Smooth muscle cell of trachea (primary cell): ENCODE results near the gene RHOT2. TPM values are rescaled to one million over a fixed set of nuclear protein-coding genes. Genes with fewer than 3 reads are reported as not detected.

Experiments used
- total RNA-seq: library from RNA; depleted of rRNA; stranded (reverse); fragments of >200 nt; gene quantifications from 2 replicates; pipeline ENCODE4 v1.2.1, GENCODE V29; 2014

RHOT2 gene
- total RNA-seq: 51.6 and 57.7 TPM in 2 replicates

DNA sequence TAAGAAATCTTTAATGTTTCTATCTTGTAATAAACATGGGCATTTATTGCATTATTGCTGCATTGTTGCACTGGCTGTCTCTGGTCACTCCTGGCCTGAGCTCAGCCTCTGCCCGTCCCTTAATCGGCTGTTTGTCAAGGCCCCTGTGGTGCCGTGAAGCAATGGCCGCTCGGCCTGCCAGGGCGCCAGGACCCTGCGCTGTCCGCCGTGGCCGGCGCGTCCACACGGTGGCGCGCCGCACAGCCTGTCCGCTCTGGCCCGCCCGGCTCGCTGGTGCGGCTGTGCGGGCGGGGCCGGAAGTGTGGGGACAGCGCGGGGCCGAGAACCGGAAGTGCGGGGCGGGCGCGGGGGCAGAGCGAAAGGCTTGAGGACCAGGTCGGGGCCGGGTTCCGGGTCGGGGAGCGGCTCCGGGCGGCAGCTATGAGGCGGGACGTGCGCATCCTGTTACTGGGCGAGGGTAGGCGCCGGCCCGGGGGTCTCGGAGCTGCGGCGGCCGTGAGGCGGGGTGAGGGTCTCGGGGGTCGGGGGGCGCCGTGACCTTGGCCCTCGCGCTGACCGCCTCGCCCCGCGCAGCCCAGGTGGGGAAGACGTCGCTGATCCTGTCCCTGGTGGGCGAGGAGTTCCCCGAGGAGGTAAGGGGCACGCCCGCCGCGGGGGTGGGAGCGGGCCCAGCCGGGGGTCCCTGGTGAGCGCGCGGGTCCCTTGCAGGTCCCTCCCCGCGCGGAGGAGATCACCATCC lies at the start of gene RHOT2:
RHOT2 (plus strand) TSS at position 353 of the 739 bp plus-strand sequence; CDS start at position 421, 68 bp downstream.

DNA sequence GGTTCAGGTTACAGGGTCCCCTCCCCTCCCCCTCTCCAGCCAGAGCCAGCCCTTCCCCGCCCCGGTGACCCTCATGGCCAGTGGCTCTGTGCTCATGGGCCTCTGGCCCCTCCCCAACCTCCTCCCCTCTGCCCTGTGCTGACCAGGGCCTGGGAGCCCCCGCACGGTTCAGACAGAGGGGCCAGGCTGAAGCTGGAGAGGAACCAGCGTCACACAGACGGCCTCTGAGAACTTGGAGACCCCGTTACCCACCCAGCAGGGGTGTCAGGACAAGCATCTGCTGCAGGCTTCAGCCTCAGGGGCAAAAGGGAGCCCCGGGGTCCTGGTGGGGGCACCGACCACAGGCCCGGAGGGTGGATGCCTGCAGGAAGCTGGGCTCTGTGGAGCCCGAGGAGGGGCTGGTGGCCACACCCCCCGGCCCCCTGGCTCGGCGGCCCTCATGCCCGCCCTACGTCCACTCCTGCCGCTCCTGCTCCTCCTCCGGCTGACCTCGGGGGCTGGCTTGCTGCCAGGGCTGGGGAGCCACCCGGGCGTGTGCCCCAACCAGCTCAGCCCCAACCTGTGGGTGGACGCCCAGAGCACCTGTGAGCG lies 37.0 kb upstream of the RHOT2 start, which contains the start of gene WFIKKN1:
WFIKKN1 (plus strand) TSS at position 171 of the 591 bp plus-strand sequence; CDS start at position 440, 269 bp downstream.

DNA sequence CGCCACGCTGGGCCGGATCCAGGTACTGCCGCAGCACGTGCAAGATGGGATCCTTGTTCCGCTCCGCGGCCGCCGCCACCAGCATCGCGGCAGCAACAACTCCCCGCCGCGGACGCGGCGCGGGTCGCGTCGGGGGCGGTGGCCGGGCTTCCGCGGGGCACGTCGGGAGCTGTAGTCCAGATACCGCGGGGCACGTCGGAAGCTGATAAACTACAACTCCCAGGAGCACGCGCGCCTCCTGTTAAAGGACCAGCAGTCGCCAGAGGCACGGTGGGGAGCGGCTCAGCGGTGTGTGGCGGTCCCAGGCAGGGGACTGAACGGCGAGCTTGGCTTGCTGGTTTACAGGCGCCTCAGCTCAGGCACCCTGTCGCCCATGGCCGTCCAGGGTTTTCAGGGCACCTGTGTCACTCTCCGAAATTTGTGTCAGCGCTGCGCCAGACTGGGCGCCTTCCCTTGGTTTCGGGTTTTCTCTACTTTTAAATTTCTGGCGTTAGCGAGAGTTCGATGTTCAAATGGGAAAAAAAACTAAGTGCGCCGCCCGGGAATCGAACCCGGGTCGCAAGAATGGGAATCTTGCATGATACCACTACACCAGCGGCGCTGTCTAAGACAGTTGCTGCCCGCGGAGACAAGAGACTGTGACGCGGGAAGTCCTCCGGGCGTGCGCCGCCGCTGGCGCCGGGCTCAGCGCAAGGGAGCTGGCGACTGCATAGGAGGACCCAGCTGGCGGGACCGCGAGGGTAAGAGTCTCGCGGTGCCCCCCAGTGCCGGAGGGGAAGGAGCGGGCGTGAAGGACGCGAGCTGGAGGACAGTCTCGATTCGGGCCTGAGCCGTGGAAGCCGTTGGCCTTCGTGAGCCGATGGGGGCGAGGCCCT lies 31.5 kb upstream of the RHOT2 start, which contains the start of gene METTL26:
METTL26 (minus strand) TSS at position 100 of the 875 bp plus-strand sequence; CDS start at position 85, 15 bp downstream.

DNA sequence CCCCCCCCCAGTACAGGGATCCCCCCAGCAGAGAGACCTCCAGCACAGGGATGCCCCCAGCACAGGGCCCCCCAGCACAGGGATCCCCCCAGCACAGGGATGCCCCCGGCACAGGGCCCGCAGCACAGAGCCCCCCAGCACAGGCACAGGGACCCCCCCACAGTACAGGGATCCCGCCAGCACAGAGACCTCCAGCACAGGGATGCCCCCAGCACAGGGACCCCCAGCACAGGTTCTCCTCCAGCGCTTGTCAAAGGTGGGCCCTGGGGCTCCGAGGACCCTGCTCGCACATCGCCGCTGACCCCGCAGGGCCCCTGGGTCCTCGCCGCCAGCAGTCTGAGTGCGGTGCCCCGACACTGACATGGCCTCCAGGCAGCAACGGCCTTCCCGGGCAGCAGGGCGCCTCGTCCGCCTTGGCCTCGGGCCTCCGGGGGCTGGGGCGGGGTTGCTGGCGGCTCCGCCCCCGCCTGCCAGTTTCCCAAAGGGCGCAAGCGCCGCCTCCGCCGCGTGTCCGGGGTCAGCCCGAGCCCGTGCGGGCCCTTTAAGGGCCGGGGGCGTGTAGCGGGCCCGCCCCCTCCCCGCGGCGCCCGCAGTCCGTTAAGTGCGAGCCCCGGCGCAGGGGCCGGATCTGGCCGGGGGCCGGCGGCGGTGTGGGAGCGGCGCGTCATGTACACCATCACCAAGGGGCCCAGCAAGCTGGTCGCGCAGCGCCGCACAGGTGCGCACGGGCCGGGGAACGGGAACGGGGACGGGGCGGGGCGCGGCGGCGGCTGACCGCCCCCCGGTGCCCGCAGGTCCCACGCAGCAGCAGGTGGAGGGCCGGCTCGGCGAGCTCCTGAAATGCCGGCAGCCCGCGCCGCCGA lies 26.4 kb upstream of the RHOT2 start, which contains the start of gene MCRIP2:
MCRIP2 (plus strand) TSS at position 503 of the 863 bp plus-strand sequence; CDS start at position 667, 164 bp downstream.

DNA sequence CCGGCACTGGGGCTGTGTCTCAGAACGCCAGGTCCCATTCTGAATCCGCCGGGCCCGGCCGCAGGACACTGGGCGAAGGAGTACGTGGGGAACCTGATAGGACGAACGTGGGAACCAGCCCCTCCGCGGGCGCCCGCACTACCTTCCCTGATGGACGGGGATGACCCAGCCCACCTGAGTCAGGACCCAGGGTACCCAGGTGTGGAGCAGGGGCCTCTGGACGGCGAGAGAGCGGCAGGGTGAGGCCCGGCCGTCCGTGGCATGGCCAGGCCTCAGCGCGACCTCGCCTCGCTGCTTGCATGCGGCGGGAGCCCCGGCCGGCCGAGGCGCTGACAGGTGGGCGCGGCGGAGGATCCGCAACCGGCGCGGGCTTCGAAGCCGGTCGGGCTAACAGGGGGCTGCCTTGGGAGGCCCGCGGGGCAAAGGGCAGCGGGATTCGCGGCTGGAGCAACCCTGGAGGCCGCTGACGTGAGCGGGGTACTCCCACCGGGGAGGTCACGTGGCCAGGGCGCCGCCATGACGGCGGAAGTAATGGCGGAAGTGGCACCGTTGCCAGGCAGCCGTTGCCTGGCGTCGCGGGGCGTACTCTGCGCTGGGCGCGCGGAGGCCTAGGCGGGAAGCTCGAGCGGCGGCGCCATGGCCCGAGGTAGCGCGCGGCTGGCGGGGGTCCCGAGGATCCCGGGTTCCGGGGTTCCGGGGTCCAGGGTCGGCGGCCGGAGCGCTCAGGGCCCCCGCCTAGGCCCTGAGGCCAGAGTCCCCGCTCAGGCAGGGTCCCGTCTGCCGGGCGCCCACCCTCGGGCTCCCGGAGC lies 18.9 kb upstream of the RHOT2 start, which contains the start of gene WDR90:
WDR90 (plus strand) TSS at position 585 of the 809 bp plus-strand sequence; CDS start at position 637, 52 bp downstream.

DNA sequence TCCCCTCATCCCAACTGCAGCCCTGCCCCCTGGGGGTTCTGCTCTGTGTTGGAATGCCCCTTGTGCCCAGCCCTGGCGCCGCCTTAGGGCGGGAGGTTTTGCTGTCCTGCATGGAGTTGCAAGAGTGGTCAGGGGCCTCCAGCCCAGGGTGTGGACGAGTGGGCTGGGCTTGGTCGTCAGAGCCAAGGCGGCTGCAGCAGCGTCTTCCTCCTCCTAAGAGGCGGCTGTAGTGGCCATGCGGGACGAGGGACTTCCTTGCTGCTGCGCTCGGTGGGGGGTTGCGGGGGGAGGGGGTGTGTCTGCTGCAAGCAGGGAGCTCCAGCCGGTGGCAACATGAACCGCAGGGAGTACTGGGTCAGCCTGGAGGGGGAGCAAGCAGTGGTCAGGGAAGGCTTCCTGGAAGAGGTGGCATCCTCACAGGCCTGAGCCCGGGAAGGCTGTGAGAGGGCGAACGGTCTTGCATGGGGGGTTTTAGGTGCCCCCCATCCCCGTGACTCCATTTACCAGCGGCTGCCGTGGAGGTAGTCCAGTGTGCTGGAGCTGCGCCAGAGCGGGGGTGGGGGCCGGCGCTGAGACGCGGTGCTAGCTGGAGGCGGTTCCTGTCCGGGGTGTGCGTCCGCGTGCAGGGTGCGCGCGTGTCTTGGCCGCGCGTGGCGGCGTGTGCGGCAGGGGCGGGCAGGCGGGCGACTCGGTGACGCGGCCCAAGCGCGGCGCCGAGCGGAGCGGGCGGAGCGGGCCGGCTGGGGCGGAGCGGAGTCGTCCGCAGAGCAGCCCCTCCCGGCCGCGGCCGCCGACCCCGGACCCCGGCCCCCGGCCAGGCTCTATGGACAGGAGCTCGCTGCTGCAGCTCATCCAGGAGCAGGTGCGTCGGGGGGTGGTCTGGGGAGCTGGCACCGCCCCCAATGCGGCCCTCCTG lies 7.3 kb downstream of the RHOT2 start, which contains the start of gene RHBDL1:
RHBDL1 (plus strand) TSS at position 704 of the 916 bp plus-strand sequence; CDS start at position 824, 120 bp downstream.

DNA sequence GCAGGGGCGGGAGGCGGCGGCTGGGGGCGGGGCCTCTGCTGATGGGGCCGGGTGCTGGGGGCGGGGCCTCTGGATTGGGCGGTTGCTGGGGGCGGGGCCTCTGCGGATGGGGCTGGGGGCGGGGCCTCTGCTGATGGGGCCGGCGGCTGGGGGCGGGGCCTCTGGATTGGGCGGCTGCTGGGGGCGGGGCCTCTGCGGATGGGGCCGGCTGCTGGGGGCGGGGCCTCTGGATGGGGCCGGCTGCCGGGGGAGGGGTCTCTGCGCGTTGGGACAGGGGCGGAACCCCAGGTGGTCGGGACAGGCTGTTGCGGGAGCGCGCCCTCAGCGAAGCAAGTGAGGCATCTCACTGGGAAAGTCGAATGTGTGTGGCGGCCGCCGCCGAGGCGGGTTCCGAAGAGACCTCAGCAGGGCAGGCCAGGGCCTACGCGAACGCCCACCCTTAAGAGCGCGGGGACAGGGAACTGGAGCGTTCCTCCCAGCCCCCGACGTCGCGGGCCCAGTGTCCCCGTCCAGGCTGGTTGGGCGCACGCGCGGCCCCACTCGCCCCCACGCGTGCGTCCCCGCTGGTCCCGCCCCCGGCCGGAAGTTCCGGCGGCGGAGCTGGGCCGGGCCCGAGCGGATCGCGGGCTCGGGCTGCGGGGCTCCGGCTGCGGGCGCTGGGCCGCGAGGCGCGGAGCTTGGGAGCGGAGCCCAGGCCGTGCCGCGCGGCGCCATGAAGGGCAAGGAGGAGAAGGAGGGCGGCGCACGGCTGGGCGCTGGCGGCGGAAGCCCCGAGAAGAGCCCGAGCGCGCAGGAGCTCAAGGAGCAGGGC lies 12.1 kb downstream of the RHOT2 start, which contains the start of gene STUB1:
STUB1 (plus strand) TSS at position 597 of the 811 bp plus-strand sequence; CDS start at position 713, 116 bp downstream.

DNA sequence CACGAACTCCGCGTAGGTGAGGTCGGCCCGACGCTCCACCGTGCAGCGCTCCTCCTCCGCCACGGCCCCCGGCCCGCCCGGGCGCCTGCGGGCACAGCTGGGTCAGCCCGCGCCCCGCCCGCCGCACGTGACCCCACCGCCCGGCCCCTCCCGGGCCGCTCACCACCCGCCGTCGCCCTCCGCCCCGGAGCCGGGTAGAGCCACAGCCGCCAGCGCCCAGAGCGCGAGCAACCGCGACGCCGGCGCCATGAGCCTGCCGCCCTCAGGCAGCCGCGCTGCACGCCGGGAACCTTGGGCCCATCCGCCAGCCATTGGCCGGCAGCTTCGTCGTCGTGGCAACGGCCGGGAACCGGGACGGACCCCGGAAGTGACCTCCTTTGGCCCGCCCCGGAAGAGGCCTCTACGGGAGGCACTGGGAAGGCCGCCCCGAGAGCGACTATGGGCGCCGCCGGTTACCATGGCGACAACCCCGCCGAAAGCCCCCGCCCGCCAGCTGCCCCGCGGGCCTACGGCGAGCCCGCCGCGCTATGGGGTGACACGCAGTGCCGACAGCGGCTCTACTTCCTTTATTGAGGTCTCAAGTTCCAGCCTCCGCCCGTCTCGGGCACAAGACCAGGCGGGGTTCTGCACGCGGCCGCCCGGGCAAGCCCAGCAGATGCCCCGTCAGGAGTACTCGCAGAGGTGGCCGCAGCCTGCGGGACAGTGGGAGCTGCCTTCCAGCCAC lies 16.3 kb downstream of the RHOT2 start, which contains the start of gene JMJD8:
JMJD8 (minus strand) TSS at position 264 of the 724 bp plus-strand sequence; CDS start at position 249, 15 bp downstream.

DNA sequence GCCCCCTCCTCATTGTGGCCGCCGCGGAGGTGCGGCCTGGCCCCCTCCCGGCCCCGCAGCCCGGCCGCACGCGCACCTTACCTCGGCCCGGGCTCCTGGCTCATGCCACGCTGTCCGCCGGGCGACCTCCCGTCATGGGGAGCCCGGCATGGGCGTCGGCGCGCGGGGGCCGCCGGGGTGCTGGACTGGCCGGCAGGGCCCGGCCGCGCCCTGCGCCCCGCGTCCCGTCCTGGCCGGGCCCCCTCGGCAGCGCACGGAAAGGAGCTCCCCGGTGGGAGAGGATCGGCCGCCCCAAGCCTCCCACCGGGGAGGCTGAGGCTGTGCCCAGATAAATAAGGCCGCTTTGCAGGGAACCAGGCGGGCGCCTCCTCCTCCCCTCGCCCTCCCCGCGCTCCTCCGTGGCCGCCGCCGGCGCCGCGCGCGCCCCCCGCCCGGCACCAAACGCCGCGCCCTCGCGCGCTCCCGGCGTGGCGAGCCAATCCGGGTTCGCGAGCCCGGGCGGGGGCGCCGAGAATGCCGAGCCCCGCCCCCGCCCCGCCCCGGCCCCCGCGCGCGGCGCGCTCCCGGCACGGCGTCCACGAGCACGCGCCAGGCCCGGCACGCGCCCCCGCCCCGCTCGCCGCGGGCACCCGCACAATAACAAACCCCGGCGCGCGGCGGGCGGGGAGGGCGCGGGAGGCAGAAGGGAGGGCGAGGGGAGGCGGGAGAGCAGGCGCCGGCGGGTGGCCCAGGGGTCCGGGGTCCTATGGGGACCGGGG lies 37.7 kb downstream of the RHOT2 start, which contains the start of gene FBXL16:
FBXL16 (minus strand) TSS at position 371 of the 758 bp plus-strand sequence. CDS start 8,396 bp downstream, outside the sequence.

DNA sequence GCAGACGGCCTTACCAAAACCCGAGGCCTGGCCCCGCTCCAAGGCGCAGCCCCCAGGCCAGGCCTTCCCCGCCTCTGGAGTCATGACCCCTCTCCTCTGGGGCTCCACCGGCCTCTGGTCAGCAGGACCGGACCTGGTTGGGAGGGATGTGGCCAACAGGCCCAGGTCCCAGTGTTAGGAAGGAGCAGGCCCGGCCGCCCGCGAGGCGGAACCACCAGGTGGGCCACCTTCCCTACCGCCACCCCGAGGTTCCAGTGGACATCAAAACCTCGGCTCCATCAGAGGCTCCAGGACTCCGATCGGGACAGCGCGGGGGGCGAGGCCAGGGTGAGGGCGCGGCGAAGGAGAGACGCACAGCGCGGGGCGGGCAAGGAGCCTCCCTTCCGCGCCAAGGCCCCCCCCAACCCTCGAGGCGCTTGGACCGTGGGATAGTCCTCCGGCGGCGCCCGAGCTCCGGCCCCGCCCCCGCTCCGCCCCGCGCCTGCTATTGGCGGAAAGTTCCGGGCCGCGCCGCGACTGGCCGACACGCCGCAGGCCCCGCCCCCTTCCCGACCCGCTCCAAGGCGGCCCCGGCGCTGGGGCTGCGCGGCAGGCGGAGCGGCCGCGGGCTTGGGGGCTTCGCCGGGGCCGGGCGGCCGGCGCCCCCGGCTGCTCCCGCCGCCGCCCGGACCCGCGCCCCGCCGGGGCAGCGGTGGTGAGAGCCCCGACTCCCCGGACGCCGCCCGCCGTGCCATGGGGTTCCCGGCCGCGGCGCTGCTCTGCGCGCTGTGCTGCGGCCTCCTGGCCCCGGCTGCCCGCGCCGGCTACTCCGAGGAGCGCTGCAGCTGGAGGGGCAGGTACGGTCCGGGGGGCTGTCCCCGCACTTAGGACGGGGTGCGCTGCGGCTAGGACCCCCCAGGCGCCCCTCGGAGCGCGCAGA lies 46.9 kb downstream of the RHOT2 start, which contains the start of gene METRN:
METRN (plus strand) TSS at position 561 of the 919 bp plus-strand sequence; CDS start at position 733, 172 bp downstream.

DNA sequence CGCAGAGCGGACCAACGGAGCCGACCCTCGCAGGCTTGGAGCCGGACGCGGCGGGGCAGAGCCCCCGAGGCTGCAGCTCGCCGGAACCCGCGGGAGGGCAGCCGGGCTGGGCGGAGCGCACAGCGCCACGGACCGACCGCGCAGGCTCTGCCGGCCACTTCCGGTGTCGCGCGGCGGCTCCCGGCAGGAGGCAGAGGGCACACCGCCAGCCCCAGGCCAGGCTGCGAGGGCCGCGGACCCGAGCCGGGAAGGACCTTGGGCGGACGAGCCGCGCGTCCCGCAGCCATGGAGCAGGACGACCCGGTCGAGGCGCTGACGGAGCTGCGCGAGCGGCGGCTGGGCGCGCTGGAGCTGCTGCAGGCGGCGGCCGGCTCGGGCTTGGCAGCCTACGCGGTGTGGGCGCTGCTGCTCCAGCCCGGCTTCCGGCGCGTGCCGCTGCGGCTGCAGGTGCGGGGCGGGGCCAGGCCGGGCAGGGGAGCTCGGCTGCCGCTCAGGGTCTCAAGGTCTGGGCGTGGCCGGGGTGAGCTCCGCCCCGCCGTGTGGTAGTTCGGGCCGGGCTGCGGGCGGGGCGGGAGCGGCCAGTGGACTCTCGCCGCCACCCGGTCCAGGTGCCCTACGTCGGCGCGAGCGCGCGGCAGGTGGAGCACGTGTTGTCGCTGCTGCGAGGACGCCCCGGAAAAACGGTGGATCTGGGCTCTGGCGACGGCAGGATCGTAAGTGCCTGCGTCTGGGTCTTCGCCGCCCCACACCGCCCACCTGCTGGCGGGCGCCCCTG lies 53.2 kb downstream of the RHOT2 start, which contains the start of gene ANTKMT:
ANTKMT (plus strand) TSS at position 157 of the 775 bp plus-strand sequence; CDS start at position 286, 129 bp downstream.

